Kidney epithelial cell (primary cell): ENCODE results near the gene CARD19. TPM values are rescaled to one million over a fixed set of nuclear protein-coding genes. Genes with fewer than 3 reads are reported as not detected.

Source experiments
- DNase-seq: peaks from one replicate; pipeline ENCODE4 v3.0.0-alpha.2; 2010; ENCODE audit warnings: low read depth
- H3K27me3 ChIP-seq: 2 replicates; pipeline ENCODE4 v1.6.0; 2011; ENCODE audit warnings: low read length; ENCODE audit not compliant: control insufficient read depth, insufficient read depth
- H3K36me3 ChIP-seq: 2 replicates; pipeline ENCODE4 v1.5.1; 2011; ENCODE audit warnings: low read length; ENCODE audit not compliant: control insufficient read depth, insufficient read depth
- H3K4me3 ChIP-seq: 2 replicates; pipeline ENCODE4 v1.5.1; 2011; ENCODE audit warnings: low read depth, mild to moderate bottlenecking, control low read depth, low read length
- CTCF ChIP-seq: IDR thresholded peaks from 2 replicates; pipeline ENCODE4 v1.5.1; 2011; ENCODE audit warnings: mild to moderate bottlenecking, moderate library complexity, low read length, control low read depth, inconsistent platforms; ENCODE audit not compliant: insufficient read depth, poor library complexity, severe bottlenecking
- total RNA-seq: library from RNA; depleted of rRNA; stranded (reverse); fragments of >200 nt; gene quantifications from 2 replicates; pipeline ENCODE4 v1.2.3, GENCODE V29; 2015

Gene CARD19
- total RNA-seq, 1 donor from 2014 or later = 32.6 TPM

GRCh38 chr9:93071464-93071863 lies 24.6 kb upstream of the CARD19 start:
- DNase-seq = no peak
- H3K36me3 ChIP-seq = no peaks in the 10 kb centered on the region
- no peaks in the 10 kb centered on the region for H3K27me3 ChIP-seq
- no peak for TF ChIP-seq CTCF
- no peak overlapping the region for H3K4me3 ChIP-seq

- Histone ChIP-seq H3K4me3 (no peak overlapping the region), H3K27me3 (no peaks in the 10 kb centered on the region), H3K36me3 (no peaks in the 10 kb centered on the region)
- no peak for DNase-seq
- TF ChIP-seq CTCF = no peak
These were observed 23.6 kb upstream of the CARD19 start for GRCh38 chr9:93072383-93072795.

- no peak for TF ChIP-seq CTCF
- H3K27me3 ChIP-seq = no peaks in the 10 kb centered on the region
- no peak for DNase-seq
- no peaks in the 10 kb centered on the region for H3K36me3 ChIP-seq
- H3K4me3 ChIP-seq = no peak overlapping the region
These were observed 19.8 kb upstream of the CARD19 start for GRCh38 chr9:93076101-93076791.

GRCh38 chr9:93076792-93077128 lies 19.3 kb upstream of the CARD19 start:
- Histone ChIP-seq H3K27me3 (no peaks in the 10 kb centered on the region), H3K4me3 (no peak overlapping the region), H3K36me3 (no peaks in the 10 kb centered on the region)
- TF ChIP-seq CTCF = no peak
- DNase-seq = no peak

- no peak for DNase-seq
- Histone ChIP-seq H3K4me3 (no peak overlapping the region), H3K27me3 (no peaks in the 10 kb centered on the region), H3K36me3 (no peaks in the 10 kb centered on the region)
- no peak for TF ChIP-seq CTCF
These were observed 18.6 kb upstream of the CARD19 start for GRCh38 chr9:93077367-93077766.

- Histone ChIP-seq H3K27me3 (no peaks in the 10 kb centered on the region), H3K36me3 (no peaks in the 10 kb centered on the region), H3K4me3 (no peak overlapping the region)
- TF ChIP-seq CTCF = no peak
- no peak for DNase-seq
These were observed 18.2 kb upstream of the CARD19 start for GRCh38 chr9:93077811-93078210.
